Middle frontal gyrus (tissue), 1 donor: ENCODE results near the gene PRLHR.

Experiments used
- DNase-seq: peaks from one replicate; pipeline ENCODE4 v3.0.0-alpha.2; 2015; ENCODE audit warnings: low spot score; ENCODE audit errors: extremely low spot score

Gene PRLHR

DNA sequence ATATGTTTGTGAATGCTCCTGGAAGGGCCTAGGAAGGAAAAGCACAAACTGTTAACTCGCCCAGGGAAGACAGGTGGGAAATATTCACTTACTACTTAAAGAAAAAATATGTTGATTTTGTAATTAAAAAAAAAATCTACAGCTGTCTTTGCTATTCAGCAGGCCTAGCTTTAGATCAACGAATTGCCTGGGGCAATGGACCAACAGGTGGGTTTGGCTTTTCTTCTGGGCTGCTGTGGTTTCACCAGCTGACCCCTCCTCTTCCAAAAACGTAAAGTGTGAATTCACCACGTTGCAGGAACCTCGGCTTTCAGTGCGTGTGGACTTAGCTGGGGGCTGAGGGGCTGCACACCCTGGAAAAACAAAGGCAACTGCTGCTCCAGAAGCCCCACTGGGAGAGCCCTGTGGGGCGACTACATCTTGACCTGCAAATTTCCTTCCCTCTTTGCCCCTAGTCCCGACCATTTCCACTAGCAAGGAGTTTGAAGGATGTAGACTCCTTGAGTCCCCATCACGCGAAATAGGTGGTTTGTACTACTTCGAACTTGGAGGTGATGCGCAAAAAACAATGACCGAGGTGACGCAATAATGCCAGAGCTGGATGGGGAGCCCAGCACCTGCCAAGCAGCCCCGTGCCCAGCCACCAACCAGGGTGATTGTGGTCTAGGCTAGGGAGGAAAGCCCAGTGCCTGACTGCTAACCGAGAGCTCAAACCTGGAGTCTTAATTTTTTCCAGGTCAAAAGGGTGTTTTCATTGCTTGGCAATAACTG lies 7.4 kb downstream of the PRLHR start:
- DNase-seq: no peak

GRCh38 chr10:118586911-118587310 lies 8.5 kb downstream of the PRLHR start:
- no peak for DNase-seq

DNA sequence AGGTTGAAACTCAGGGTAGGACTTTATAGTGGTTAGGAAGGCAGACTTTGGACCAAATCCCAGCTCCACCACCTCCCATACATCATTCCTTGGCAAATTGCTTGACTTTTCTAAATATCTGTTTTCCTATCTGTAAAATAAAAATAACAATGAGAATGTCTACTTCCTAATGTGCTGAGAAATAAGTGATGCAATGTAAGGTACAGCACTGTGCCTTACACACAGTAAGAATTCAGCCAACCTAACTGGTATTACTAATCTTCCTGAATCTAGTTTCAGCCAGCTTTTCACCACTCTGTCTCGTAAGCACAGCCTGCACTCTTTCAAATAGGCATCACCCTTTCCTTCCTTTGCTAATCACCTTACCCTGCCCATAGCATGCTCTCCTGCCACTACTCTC lies 9.7 kb downstream of the PRLHR start:
- DNase-seq: no peak

DNA sequence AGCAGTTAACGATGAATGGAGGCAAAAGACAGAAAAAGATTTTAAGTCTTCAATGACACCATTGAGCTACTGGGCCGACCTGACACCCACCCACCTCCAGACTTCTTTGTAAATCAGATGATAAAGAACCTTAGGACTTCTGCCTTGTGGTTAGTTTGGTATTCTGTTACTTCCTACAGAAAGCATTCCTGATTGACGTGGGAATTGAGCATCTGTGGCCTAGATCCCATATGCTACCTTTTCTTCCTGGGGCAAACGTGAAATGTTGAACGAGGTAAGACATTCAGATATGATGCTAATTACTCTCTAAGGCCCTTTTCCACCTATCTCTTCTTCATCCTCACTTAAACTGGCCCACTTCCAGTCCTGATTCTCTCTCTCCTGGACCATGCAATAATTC lies 10.2 kb downstream of the PRLHR start:
- DNase-seq: no peak

GRCh38 chr10:118584181-118584954 lies 11.1 kb downstream of the PRLHR start:
- DNase-seq: peak; percentile 45

DNA sequence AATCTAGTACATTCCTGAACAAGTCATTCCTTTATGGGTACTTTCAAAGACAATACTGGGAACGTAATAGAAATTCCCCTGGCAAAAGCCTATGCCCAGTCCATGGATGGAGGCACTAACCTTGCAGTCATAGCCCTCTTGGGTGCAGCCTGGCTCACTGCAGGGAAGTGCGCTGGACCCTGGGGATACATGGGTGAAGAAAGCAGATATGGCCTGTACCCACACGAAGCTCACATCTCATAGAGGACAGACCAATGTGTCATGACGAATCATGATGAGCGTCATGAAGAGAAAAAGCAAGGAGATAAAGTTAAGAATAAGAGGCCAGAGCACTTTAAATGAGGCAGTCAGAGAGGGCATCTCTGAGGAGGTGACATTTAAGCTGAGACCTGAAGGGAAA lies 11.8 kb downstream of the PRLHR start:
- no peak for DNase-seq

- DNase-seq: no peak
Observed at GRCh38 chr10:118582511-118582910, 12.9 kb downstream of the PRLHR start.

GRCh38 chr10:118581340-118581739 lies 14.1 kb downstream of the PRLHR start:
- no peak for DNase-seq

GRCh38 chr10:118580702-118581101 lies 14.7 kb downstream of the PRLHR start:
- DNase-seq: no peak

GRCh38 chr10:118573512-118573911 lies 21.9 kb downstream of the PRLHR start:
- DNase-seq: no peak

GRCh38 chr10:118572256-118573041 lies 23.0 kb downstream of the PRLHR start:
- no peak for DNase-seq

- DNase-seq: peak; percentile 11
Observed at GRCh38 chr10:118571123-118571522, 24.3 kb downstream of the PRLHR start.

DNA sequence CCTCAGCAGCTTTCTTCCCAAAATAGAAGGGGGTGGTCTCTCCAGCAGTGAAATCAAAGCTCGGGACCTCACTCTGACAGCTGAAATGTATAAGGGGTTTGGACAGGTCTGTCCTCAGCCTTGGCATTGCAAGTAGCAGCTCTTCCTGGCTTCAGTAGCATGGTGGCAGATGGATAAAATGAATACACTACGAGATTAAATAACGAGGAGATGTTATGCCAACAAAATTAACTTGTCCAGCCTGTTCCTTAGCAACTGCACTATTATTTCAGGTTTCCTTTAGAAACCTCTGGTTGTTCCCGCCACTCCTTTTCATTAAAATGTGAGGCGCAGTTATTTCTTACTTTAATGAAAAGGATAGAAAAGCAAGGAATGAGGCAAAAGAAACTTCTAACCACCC lies 24.9 kb downstream of the PRLHR start:
- no peak for DNase-seq

- no peak for DNase-seq
Observed at GRCh38 chr10:118569882-118570252, 25.6 kb downstream of the PRLHR start.

DNA sequence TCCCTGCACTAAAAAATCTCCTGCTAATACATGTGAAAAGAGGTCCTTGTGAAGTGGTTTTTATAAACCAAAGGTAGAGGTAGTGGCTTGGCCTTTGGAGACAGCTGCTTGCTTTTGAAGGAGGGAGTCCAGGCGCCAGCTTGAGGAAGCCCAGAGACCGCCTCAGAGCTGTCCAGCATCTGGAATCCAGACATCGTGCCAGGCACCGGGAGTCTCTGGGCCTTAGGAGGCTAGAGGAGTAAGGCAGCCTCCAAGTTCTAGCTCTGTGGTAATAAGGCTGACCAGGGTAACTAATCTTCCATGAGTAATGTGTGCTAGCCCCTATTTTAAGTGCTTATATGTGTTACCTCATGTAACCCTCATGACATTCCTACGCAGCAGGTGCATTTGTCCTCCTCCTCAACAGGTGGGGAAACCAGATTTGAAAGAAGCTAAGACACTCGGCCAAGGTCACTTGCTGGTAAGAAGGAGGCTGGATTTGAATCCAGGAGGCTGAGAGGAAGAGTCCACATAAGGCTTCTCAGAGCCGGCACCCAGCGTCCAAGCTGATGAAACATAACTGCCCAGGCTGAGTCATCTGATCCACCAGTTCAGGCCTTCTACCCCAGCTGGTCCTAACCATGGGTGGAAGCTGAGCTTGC lies 26.1 kb downstream of the PRLHR start:
- DNase-seq: no peak

DNA sequence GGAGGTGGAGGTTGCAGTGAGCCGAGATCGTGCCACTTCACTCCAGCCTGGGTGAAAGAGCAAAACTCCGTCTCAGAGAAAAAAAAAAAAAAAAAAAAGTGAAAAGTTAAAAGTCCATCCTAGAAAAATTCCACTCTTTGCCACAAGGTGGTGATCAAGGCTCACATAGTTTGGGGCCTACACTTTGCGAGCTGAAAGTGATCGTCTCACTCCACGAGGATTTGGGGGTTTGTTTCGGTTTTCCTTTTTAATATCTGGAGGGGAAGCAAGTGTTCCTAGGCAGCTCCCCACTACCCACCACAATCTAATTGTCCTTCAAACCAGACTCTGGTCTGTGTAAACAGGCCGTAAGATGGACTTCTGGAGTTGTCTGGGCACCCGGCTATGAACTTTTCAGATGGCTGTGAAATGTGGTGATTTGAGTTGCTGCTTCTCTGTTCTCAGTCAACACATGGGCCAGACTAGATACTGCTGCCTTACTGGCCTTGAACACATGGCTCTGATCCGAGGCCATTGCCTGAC lies 27.1 kb downstream of the PRLHR start:
- DNase-seq: peak; percentile 62

DNA sequence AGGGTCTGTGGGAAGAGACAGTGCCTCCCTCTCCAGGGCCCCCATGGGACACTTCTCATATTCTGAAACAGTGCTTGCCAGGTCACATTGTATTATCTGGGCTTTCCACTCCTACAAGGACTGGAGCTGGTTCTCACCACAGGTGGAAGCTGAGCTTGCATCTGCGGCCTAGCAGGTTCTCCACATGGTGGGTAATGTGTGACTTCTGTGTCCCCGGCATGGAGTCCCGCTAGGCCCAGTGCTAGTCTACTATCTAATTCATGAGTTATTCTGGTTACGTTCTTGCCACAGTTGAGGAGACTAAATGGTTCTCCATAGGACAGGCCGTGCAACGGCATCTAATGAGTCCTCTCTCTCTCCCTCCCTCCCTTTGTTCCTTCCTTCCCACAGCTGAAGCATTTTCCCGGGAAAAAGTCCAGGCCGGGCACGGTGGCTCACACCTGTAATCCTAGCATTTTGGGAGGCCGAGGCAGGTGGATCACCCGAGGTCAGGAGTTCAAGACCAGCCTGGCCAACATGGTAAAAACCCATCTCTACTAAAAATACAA lies 27.7 kb downstream of the PRLHR start:
- DNase-seq: no peak

DNA sequence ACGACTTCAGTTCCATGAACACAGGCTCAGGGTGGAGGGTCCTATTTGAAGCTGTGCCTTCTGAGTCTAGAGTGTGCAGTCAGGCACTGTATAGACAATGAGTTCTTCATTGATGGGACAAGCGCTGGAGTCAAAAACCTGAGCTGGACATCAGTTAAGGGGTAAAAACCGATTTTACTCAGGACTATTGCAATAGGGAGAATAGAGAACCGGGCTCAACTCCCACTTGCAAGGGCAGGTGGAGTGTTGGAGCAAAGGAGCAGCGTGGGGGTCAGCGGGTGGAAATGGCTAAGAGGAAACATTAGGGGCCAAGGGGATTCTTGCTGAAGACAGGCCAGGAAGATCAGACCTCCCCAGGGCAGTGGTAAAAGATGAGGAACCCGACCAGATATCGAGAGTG lies 28.5 kb downstream of the PRLHR start:
- no peak for DNase-seq

DNA sequence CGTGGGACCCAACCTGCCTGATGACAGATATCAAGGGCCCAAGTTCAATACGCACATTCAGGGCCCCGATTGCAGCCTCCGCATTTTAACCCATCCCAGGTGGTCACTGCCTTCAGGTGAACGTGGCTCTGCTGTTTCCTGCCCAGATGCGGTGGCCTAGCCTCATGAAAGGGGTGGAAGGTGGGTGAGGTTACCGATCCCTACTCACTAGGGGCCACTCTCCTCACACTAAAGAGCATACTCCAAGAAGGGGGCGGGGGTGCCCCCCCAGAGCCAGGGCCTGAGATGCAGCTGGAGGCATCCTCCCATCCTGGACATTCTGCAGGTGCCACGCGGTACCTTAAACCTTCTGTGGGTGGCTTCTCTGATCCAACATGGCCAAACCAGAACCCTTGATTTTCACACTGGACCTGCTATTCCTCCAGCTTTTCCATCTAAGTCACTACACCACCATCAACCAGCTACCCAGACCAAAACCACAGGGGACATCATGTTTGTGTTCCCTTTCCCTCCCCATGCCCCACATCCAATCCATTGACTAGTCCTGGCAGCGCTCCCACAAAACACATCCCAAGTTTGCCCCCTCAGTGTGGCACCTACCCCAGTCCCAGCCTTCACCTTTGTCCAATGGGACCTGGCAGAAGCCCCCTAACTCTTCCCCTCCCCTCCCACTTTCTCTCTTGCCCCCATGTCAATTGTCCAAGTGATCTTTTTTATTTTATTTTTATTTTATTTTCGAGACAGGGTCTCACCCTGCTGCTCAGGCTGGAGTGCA lies 30.0 kb downstream of the PRLHR start:
- no peak for DNase-seq

- no peak for DNase-seq
Observed at GRCh38 chr10:118564652-118565051, 30.8 kb downstream of the PRLHR start.
